HG03039 (cell line): ENCODE results near the gene GARIN5B.
A peak's percentile ranks its signal among the peaks of the same experiment; 100 is the strongest.
"Not testable (repeated sequence)": the region's sequence is repeated elsewhere in the genome, so short reads cannot be mapped to it uniquely, and the experiment has no call there.

Experiments
- ATAC-seq: cut with Tn5 transposase; IDR thresholded peaks from one replicate; pipeline ENCODE4 v1.9.1; 2021; ENCODE audit warnings: mild to moderate bottlenecking, moderate library complexity; ENCODE audit not compliant: unreplicated experiment

Gene GARIN5B

DNA sequence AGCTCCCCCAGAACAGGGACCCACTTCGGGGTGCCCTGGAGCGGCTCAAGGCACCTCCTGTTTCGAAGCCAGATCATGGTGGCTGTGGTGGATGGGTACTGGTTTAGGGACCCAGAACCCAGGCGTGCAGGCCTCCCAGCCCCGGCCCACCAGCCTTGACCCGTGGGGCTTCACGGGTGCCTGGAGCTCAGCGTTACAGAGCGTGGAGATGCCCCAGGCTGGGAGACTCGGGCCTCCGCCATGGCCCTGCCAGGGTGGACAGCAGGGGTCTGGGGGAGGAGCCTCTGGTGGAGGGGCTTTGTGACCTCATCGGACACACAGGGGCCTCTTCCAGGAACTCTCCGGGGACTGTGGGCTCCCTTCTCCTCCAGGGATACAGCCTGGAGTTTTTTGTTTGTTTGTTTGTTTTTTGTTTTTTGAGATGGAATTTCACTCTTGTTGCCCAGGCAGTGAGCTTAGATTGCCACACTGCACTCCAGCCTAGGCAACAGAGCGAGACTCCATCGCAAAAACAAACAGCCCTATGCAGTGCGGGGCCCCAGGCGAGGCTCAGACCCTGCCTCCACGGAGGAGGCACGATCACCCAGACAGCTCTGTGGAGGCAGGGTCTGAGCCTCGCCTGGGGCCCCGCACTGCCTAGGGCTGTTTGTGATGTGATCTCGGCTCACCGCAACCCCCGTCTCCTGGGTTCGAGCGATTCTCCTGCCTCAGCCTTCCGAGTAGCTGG lies at the start of gene GARIN5B:
Gene GARIN5B, minus strand, starts transcription at position 271 of the 727 bp plus-strand sequence. Its CDS starts 194 bp downstream, at position 77.
- no peak for ATAC-seq

- no peak for ATAC-seq
These were observed 47.1 kb upstream of the GARIN5B start for GRCh38 chr19:55410168-55410567.

DNA sequence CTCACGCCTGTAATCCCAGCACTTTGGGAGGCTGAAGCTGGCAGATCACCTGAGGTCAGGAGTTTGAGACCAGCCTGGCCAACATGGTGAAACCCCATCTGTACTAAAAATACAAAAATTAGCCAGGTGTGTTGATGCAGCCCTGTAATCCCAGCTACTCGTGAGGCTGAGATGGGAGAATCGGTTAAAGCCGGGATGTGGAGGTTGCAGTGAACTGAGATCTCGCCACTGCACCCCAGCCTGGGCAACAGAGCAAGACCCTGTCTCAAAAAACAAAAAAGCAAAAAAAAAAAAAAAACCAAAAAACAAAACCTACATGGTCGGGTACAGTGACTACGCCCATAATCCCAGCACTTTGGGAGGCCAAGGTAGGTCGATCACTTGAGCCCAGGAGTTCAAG lies 46.1 kb upstream of the GARIN5B start:
- ATAC-seq, result not testable (repeated sequence)

- ATAC-seq, result no peak
These were observed 45.4 kb upstream of the GARIN5B start for GRCh38 chr19:55408533-55408872.

DNA sequence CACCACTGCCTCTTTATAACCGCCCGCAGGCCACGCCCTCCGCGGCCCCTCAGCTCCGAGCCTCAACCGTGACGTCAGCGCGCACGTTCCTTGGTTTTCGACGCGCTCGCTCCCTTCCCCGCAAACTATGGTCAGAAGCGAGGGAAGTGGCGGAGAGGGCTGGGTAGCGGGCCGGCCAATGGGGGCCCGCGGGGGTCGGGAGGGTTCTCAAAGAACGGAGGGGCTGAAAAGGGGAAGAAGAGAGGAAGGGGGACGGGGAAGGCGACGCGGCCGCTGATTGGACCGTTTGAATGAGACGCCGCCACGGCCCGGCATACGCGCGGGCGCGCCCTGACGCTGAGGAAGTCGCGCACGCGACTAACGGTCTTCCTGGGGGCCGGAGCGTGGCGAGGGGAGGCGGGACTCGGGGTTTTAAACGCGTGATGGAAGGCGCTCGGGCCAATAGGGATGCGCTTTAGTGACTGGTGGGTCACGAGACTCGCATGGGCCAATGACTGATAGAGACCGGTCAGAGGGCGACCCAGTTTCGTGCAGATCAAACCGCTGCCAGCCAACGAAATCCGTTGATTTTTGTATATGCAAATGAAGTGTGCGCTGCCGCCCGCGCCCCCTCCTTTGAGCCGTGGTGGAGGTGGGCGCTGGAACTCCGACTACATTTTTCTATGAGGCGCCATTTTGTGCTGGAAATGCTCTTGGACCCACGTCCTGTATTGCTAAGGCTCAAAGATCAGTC lies 44.9 kb upstream of the GARIN5B start:
- ATAC-seq, result peak; percentile 74

DNA sequence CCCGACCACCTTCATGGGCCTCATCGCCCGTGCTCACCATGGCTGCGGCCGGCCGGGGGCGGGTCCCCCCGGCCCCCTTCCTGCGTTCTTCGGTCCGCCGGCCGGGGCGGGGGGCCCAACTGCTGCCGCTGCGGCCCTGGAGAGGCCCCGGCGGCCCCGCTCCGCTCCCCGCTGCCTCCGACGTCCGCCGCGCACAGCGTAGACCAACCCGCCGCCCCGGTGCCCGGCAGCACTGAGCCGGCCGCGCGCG lies 44.4 kb upstream of the GARIN5B start, which contains the start of gene UBE2S:
Gene UBE2S, minus strand, starts transcription at position 239 of the 250 bp plus-strand sequence. Its CDS starts 199 bp downstream, at position 40.
- ATAC-seq, result not testable (repeated sequence)

GRCh38 chr19:55406826-55407549 lies 43.9 kb upstream of the GARIN5B start:
- ATAC-seq, result no peak

DNA sequence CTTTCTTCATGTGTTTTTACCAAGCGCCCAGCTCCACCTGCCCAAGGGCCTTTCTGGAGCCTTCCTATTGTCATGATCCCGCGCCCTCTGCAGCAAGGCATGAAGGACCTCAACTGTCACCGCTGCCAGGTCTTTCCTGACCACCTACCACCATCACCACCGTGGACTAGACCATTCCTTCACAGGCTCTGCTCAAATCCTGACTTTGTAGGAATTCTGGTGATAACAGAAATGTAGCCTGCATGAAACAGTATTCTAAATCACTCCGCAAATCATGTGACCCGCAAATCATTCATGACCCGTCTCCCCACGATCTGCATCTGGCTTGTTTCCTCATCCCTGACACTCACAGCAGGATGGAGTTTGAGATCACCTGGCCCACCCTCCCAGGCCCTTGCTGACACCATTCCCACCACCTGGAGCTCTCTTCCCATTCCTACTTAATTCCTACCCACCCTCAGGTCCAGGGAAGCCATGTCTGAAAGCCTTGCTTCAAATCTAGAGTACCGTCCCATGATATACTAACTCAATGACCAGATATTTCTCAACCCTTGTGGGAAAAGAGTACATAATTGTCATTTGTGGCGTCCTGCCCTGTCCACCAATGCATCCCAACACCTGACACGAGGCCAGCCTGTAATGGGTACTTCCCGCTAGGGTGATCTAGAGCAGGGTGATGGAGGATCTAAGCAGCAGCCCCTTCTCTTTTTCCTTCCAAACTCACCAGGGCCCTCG lies 43.2 kb upstream of the GARIN5B start:
- no peak for ATAC-seq

DNA sequence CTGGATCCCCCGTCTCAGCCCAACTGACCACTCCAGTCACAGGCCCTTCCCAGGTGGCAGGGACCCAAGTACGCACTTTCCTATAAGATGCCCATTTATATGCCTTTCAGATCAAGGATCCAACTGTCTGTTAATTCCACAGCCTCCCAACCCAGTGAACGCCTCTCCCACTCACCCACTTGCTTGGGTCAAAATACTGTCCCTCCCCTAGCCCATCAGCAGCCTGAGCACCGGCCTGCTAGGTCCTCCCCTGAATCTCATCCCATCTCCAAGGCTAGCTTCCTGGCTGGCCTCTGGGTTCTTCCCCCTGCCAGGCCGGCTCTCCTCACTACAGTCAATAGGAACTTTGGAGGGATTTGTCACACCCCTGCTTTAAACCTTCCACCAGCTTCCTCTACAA lies 42.6 kb upstream of the GARIN5B start:
- no peak for ATAC-seq

DNA sequence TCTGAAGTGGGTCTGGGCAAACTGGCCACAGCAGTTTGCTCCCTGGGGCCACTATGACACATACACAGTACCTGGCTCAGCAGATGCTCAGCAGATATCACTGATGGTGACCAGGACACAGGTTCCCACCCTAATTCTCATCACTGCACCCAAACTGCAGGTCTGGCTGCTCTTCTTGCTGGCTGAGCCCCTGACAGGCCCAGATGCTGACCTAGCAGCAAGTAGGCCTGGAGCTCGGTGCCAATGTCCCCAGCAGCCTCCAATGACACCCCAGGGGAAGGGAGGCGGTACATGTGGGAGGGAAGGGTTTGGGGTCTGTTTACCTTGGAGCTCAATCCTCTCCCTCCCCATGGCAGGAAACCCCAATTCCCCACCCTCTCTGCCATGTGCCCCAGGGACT lies 39.4 kb upstream of the GARIN5B start:
- ATAC-seq, result no peak

DNA sequence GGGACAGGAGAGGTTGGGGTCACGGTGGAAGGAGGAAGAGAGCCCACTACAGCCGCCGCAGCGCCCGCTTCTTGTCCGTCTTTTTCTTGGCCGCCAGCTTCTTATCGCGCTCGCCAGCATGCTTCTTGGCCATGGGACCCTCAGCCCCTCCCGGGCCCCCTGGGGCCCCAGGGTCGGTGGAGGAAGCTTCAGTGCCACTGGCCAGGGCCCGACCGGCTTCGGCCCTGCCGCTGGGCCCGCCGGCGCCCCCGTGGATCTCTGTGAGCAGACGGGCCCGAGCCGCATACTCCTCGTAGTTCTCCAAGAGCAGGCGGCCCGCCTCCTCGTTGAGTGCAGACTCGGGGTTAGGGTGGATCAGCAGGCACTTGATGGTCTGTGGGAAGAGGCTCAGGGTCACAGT lies 38.3 kb upstream of the GARIN5B start:
- ATAC-seq, result not testable (repeated sequence)

- ATAC-seq, result no peak
These were observed 37.4 kb upstream of the GARIN5B start for GRCh38 chr19:55400281-55401087.

DNA sequence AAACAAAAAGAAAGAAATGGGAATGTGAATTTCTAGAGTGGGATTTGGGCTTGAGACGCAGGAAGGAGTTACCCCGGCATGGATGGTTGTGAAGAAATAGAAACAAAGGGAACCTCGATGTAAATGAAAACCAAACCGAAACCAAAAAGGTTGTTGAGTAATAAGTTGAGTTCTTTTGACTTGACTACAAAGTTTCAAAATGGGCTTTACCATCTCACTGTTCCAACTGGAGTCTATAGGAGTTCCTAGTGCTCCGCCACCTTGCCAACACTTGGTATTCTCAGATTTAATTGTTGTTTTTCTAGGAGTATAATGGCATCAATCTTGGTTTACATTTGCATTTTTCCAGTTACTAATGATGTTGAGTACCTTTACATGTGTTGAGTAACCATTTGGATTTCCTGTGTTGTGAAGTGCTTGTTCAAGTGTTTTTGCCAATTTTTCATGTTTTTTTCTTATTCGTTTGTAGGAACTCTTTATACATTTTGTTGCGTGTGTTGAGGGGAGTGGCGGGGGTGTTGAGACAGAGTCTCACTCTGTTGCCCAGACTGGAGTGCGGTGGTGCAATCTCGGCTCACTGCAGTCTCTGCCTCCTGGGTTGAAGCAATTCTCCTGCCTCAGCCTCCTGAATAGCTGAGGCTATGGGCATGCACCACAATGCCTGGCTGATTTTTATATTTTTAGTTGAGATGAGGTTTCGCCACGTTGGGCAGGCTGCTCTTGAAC lies 35.3 kb upstream of the GARIN5B start:
- no peak for ATAC-seq

GRCh38 chr19:55392820-55393761 lies 30.0 kb upstream of the GARIN5B start:
- ATAC-seq, result no peak

GRCh38 chr19:55391702-55392615 lies 28.9 kb upstream of the GARIN5B start:
- ATAC-seq, result no peak

DNA sequence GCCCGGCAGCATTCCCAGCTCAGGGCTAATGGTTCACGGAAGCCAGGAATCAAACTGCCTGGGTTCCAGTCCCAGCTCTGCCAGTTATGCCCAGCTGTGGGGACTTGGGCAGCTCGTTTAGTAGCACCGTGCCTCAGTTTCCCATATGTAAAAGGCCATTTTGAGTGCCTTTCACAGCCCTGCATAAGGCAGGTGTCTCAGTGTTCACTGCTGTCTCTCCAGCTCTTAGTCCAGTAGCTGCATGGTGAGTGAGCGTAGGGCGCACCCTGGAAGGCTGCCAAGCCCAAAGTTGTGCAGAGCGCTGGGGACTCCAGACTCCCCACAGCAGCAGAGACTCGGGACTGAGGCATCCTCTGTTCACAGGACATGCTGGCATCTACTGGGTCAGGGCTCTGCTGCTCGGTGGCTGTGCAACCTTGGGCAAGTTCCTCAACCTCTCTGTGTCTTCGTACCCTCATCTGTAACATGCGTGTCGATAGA lies 28.2 kb upstream of the GARIN5B start:
- ATAC-seq, result no peak

GRCh38 chr19:55390461-55390880 lies 27.4 kb upstream of the GARIN5B start:
- no peak for ATAC-seq
